ENCODE results near the gene LRP8.

Gene LRP8

GRCh38 chr1:53338423-53338822 lies 10.6 kb upstream of the LRP8 start:
- no peak overlapping the region for H3K4me3 ChIP-seq (ENCODE audit: low read depth, low read length)
- H3K27me3 ChIP-seq (ENCODE audit: control insufficient read depth, insufficient read depth, low read length) = no peaks in the 10 kb centered on the region
- no peak overlapping the region for H3K27ac ChIP-seq (ENCODE audit: low read depth, low read length)
- no peaks in the 10 kb centered on the region for H3K4me1 ChIP-seq (ENCODE audit: control insufficient read depth, insufficient read depth, low read length)
- H3K36me3 ChIP-seq (ENCODE audit: control insufficient read depth, insufficient read depth, low read length) = no peaks in the 10 kb centered on the region
- no peak overlapping the region for H3K9ac ChIP-seq (ENCODE audit: low read length)
- peaks cover 9% of the 10 kb centered on the region for H3K9me3 ChIP-seq (ENCODE audit: control insufficient read depth, insufficient read depth, low read depth, low read length)

GRCh38 chr1:53337499-53337898 lies 9.6 kb upstream of the LRP8 start:
- Histone ChIP-seq H3K36me3 (ENCODE audit: control insufficient read depth, insufficient read depth, low read length) (peaks cover 4% of the 10 kb centered on the region; the same call in 1 of the 2 replicates), H3K27ac (ENCODE audit: low read depth, low read length) (no peak overlapping the region), H3K9me3 (ENCODE audit: control insufficient read depth, insufficient read depth, low read depth, low read length) (peaks cover 9% of the 10 kb centered on the region), H3K27me3 (ENCODE audit: control insufficient read depth, insufficient read depth, low read length) (no peaks in the 10 kb centered on the region), H3K4me1 (ENCODE audit: control insufficient read depth, insufficient read depth, low read length) (no peaks in the 10 kb centered on the region), H3K4me3 (ENCODE audit: low read depth, low read length) (no peak overlapping the region), H3K9ac (ENCODE audit: low read length) (no peak overlapping the region)

- Histone ChIP-seq H3K9ac (ENCODE audit: low read length) (no peak overlapping the region), H3K27ac (ENCODE audit: low read depth, low read length) (no peak overlapping the region), H3K36me3 (ENCODE audit: control insufficient read depth, insufficient read depth, low read length) (peaks cover 4% of the 10 kb centered on the region; the same call in 1 of the 2 replicates), H3K27me3 (ENCODE audit: control insufficient read depth, insufficient read depth, low read length) (no peaks in the 10 kb centered on the region), H3K4me1 (ENCODE audit: control insufficient read depth, insufficient read depth, low read length) (no peaks in the 10 kb centered on the region), H3K9me3 (ENCODE audit: control insufficient read depth, insufficient read depth, low read depth, low read length) (peaks cover 5% of the 10 kb centered on the region), H3K4me3 (ENCODE audit: low read depth, low read length) (no peak overlapping the region)
Measured at GRCh38 chr1:53336146-53336545, 8.3 kb upstream of the LRP8 start.

GRCh38 chr1:53335661-53336060 lies 7.8 kb upstream of the LRP8 start:
- no peaks in the 10 kb centered on the region for H3K27me3 ChIP-seq (ENCODE audit: control insufficient read depth, insufficient read depth, low read length)
- no peak overlapping the region for H3K27ac ChIP-seq (ENCODE audit: low read depth, low read length)
- H3K36me3 ChIP-seq (ENCODE audit: control insufficient read depth, insufficient read depth, low read length) = peaks cover 4% of the 10 kb centered on the region; the same call in 1 of the 2 replicates
- no peak overlapping the region for H3K9ac ChIP-seq (ENCODE audit: low read length)
- no peak overlapping the region for H3K4me3 ChIP-seq (ENCODE audit: low read depth, low read length)
- no peaks in the 10 kb centered on the region for H3K4me1 ChIP-seq (ENCODE audit: control insufficient read depth, insufficient read depth, low read length)
- peaks cover under 1% of the 10 kb centered on the region; the same call in 1 of the 2 replicates for H3K9me3 ChIP-seq (ENCODE audit: control insufficient read depth, insufficient read depth, low read depth, low read length)

- peaks cover 4% of the 10 kb centered on the region; the same call in 1 of the 2 replicates for H3K36me3 ChIP-seq (ENCODE audit: control insufficient read depth, insufficient read depth, low read length)
- no peaks in the 10 kb centered on the region for H3K4me1 ChIP-seq (ENCODE audit: control insufficient read depth, insufficient read depth, low read length)
- H3K9me3 ChIP-seq (ENCODE audit: control insufficient read depth, insufficient read depth, low read depth, low read length) = no peaks in the 10 kb centered on the region
- H3K4me3 ChIP-seq (ENCODE audit: low read depth, low read length) = no peak overlapping the region
- H3K27me3 ChIP-seq (ENCODE audit: control insufficient read depth, insufficient read depth, low read length) = no peaks in the 10 kb centered on the region
- H3K9ac ChIP-seq (ENCODE audit: low read length) = no peak overlapping the region
- H3K27ac ChIP-seq (ENCODE audit: low read depth, low read length) = no peak overlapping the region
Measured at GRCh38 chr1:53334781-53335180, 6.9 kb upstream of the LRP8 start.

GRCh38 chr1:53334312-53334711 lies 6.4 kb upstream of the LRP8 start:
- Histone ChIP-seq H3K27me3 (ENCODE audit: control insufficient read depth, insufficient read depth, low read length) (no peaks in the 10 kb centered on the region), H3K27ac (ENCODE audit: low read depth, low read length) (no peak overlapping the region), H3K9me3 (ENCODE audit: control insufficient read depth, insufficient read depth, low read depth, low read length) (no peaks in the 10 kb centered on the region), H3K4me3 (ENCODE audit: low read depth, low read length) (no peak overlapping the region), H3K36me3 (ENCODE audit: control insufficient read depth, insufficient read depth, low read length) (peaks cover 4% of the 10 kb centered on the region; the same call in 1 of the 2 replicates), H3K9ac (ENCODE audit: low read length) (no peak overlapping the region), H3K4me1 (ENCODE audit: control insufficient read depth, insufficient read depth, low read length) (peaks cover under 1% of the 10 kb centered on the region; the same call in 1 of the 2 replicates)

GRCh38 chr1:53332833-53333232 lies 5.0 kb upstream of the LRP8 start:
- H3K9me3 ChIP-seq (ENCODE audit: control insufficient read depth, insufficient read depth, low read depth, low read length) = no peaks in the 10 kb centered on the region
- peaks cover 7% of the 10 kb centered on the region for H3K4me1 ChIP-seq (ENCODE audit: control insufficient read depth, insufficient read depth, low read length)
- no peaks in the 10 kb centered on the region for H3K27me3 ChIP-seq (ENCODE audit: control insufficient read depth, insufficient read depth, low read length)
- no peak overlapping the region for H3K4me3 ChIP-seq (ENCODE audit: low read depth, low read length)
- H3K9ac ChIP-seq (ENCODE audit: low read length) = no peak overlapping the region
- H3K27ac ChIP-seq (ENCODE audit: low read depth, low read length) = no peak overlapping the region
- H3K36me3 ChIP-seq (ENCODE audit: control insufficient read depth, insufficient read depth, low read length) = peaks cover 4% of the 10 kb centered on the region; the same call in 1 of the 2 replicates

GRCh38 chr1:53332186-53332564 lies 4.3 kb upstream of the LRP8 start:
- Histone ChIP-seq H3K27ac (ENCODE audit: low read depth, low read length) (no peak overlapping the region), H3K27me3 (ENCODE audit: control insufficient read depth, insufficient read depth, low read length) (no peaks in the 10 kb centered on the region), H3K36me3 (ENCODE audit: control insufficient read depth, insufficient read depth, low read length) (peaks cover 4% of the 10 kb centered on the region; the same call in 1 of the 2 replicates), H3K4me3 (ENCODE audit: low read depth, low read length) (no peak overlapping the region), H3K9me3 (ENCODE audit: control insufficient read depth, insufficient read depth, low read depth, low read length) (no peaks in the 10 kb centered on the region), H3K4me1 (ENCODE audit: control insufficient read depth, insufficient read depth, low read length) (peaks cover 7% of the 10 kb centered on the region), H3K9ac (ENCODE audit: low read length) (no peak overlapping the region)

- H3K4me3 ChIP-seq (ENCODE audit: low read depth, low read length) = no peak overlapping the region
- no peaks in the 10 kb centered on the region for H3K9me3 ChIP-seq (ENCODE audit: control insufficient read depth, insufficient read depth, low read depth, low read length)
- H3K4me1 ChIP-seq (ENCODE audit: control insufficient read depth, insufficient read depth, low read length) = peaks cover 7% of the 10 kb centered on the region
- H3K36me3 ChIP-seq (ENCODE audit: control insufficient read depth, insufficient read depth, low read length) = peaks cover 4% of the 10 kb centered on the region; the same call in 1 of the 2 replicates
- H3K9ac ChIP-seq (ENCODE audit: low read length) = no peak overlapping the region
- H3K27me3 ChIP-seq (ENCODE audit: control insufficient read depth, insufficient read depth, low read length) = no peaks in the 10 kb centered on the region
- no peak overlapping the region for H3K27ac ChIP-seq (ENCODE audit: low read depth, low read length)
Measured at GRCh38 chr1:53331446-53332185, 3.7 kb upstream of the LRP8 start.

GRCh38 chr1:53330819-53331218 lies 2.9 kb upstream of the LRP8 start:
- H3K9me3 ChIP-seq (ENCODE audit: control insufficient read depth, insufficient read depth, low read depth, low read length) = no peaks in the 10 kb centered on the region
- H3K4me1 ChIP-seq (ENCODE audit: control insufficient read depth, insufficient read depth, low read length) = peaks cover 9% of the 10 kb centered on the region
- no peak overlapping the region for H3K9ac ChIP-seq (ENCODE audit: low read length)
- no peak overlapping the region for H3K27ac ChIP-seq (ENCODE audit: low read depth, low read length)
- no peaks in the 10 kb centered on the region for H3K27me3 ChIP-seq (ENCODE audit: control insufficient read depth, insufficient read depth, low read length)
- peaks cover 5% of the 10 kb centered on the region; the same call in 1 of the 2 replicates for H3K36me3 ChIP-seq (ENCODE audit: control insufficient read depth, insufficient read depth, low read length)
- H3K4me3 ChIP-seq (ENCODE audit: low read depth, low read length) = no peak overlapping the region

GRCh38 chr1:53328541-53329499 lies 950 bp upstream of the LRP8 start:
- Histone ChIP-seq H3K4me3 (ENCODE audit: low read depth, low read length) (peak overlapping the region; percentile 94), H3K27ac (ENCODE audit: low read depth, low read length) (0 out of 2 replicates have a peak overlapping the region, but pooled peaks have one; percentile 14), H3K9me3 (ENCODE audit: control insufficient read depth, insufficient read depth, low read depth, low read length) (no peaks in the 10 kb centered on the region), H3K36me3 (ENCODE audit: control insufficient read depth, insufficient read depth, low read length) (peaks cover 25% of the 10 kb centered on the region), H3K4me1 (ENCODE audit: control insufficient read depth, insufficient read depth, low read length) (peaks cover 20% of the 10 kb centered on the region), H3K27me3 (ENCODE audit: control insufficient read depth, insufficient read depth, low read length) (no peaks in the 10 kb centered on the region), H3K9ac (ENCODE audit: low read length) (peak overlapping the region; percentile 56)
